OCI-LY3 (cell line): ENCODE results near the gene BLOC1S6.

Experiments used
- H2AFZ ChIP-seq: fragments of 200-600, 300-600 bp; shearing (Covaris generic); 2 replicates; pipeline ENCODE4 v1.6.0; 2014; ENCODE audit warnings: antibody characterized with exemption, low read depth, low read length
- H3K27ac ChIP-seq: fragments of 200-600, 300-600 bp; sonication (generic); 2 replicates; pipeline ENCODE4 v1.5.1; 2014; ENCODE audit warnings: mild to moderate bottlenecking, low read length, moderate library complexity, mixed read lengths
- H3K27me3 ChIP-seq: fragments of 200-600, 300-600 bp; sonication (generic); 2 replicates; pipeline ENCODE4 v1.6.1; 2014; ENCODE audit warnings: low read depth, low read length, mixed read lengths
- H3K36me3 ChIP-seq: fragments of 200-600, 300-600 bp; sonication (generic); replicated peaks from 2 replicates; pipeline ENCODE3; 2014; ENCODE audit warnings: low read depth, low read length, mixed read lengths
- H3K4me1 ChIP-seq: fragments of 300-600, 200-600 bp; sonication (generic); 2 replicates; pipeline ENCODE4 v1.6.1; 2014; ENCODE audit warnings: low read length, mixed read lengths
- H3K4me2 ChIP-seq: fragments of 200-600, 300-600 bp; sonication (generic); 2 replicates; pipeline ENCODE4 v1.6.1; 2014; ENCODE audit warnings: low read length, mixed read lengths
- H3K4me3 ChIP-seq: fragments of 300-600, 200-600 bp; sonication (generic); 2 replicates; pipeline ENCODE4 v1.5.1; 2014; ENCODE audit warnings: antibody characterized with exemption, mild to moderate bottlenecking, low read length, moderate library complexity
- H3K79me2 ChIP-seq: fragments of 300-600, 200-600 bp; shearing (Covaris generic); 2 replicates; pipeline ENCODE4 v1.6.1; 2014; ENCODE audit warnings: mild to moderate bottlenecking, low read length, mixed read lengths
- H3K9ac ChIP-seq: fragments of 300-600, 200-600 bp; shearing (Covaris generic); 2 replicates; pipeline ENCODE4 v1.6.0; 2014; ENCODE audit warnings: mild to moderate bottlenecking, low read length, moderate library complexity
- H3K9me3 ChIP-seq: fragments of 200-600, 300-600 bp; shearing (Covaris generic); 2 replicates; pipeline ENCODE4 v1.6.1; 2014; ENCODE audit warnings: low read length, mixed read lengths; ENCODE audit not compliant: insufficient read depth
- H4K20me1 ChIP-seq: fragments of 200-600, 300-600 bp; sonication (generic); 2 replicates; pipeline ENCODE4 v1.6.1; 2016; ENCODE audit warnings: low read length, mixed read lengths; ENCODE audit not compliant: insufficient read depth
- EZH2phosphoT487 ChIP-seq: fragments of 200-600 bp; shearing (Covaris generic); IDR thresholded peaks from 2 replicates; pipeline ENCODE4 v1.6.1; 2018; ENCODE audit warnings: antibody characterized with exemption, mixed run types, low read depth
- TF ChIP-seq, protein P1 (sequence below): fragments of 200-600, 300-600 bp; sonication (generic); IDR thresholded peaks from 2 replicates; pipeline ENCODE4 v1.5.1; 2014; ENCODE audit warnings: antibody characterized with exemption, low read length, low read depth

The BLOC1S6 gene

DNA sequence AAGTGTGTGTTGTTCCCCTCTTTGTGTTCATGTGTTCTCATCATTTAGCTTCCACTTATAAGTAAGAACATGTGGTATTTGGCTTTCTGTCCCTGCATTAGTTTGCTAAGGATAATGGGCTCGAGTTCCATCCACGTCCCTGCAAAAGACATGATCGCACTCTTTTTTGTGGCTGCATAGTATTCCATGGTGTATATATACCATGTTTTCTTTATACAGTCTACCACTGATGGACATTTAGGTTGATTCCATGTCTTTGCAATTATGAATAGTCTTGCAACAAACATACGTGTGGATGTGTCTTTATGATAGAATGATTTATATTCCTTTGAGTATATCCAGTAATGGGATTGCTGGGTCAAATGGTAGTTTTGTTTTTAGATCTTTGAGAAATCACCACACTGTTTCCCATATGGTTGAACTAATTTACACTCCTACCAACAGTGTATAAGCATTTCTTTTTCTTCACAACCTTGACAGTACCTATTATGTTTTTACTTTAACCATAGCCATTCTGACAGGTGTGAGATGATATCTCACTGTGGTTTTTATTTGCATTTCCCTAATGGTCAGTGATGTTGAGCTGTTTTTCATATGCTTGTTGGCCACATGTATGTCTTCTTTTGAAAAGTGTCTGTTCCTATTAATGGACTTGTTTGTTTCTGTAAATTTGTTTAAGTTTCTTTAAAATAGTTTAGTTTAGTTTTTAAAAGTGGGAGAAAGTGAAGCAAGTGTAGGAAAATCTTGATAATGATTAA, 42.7 kb upstream of the BLOC1S6 start:
- TF ChIP-seq, protein P1, sequence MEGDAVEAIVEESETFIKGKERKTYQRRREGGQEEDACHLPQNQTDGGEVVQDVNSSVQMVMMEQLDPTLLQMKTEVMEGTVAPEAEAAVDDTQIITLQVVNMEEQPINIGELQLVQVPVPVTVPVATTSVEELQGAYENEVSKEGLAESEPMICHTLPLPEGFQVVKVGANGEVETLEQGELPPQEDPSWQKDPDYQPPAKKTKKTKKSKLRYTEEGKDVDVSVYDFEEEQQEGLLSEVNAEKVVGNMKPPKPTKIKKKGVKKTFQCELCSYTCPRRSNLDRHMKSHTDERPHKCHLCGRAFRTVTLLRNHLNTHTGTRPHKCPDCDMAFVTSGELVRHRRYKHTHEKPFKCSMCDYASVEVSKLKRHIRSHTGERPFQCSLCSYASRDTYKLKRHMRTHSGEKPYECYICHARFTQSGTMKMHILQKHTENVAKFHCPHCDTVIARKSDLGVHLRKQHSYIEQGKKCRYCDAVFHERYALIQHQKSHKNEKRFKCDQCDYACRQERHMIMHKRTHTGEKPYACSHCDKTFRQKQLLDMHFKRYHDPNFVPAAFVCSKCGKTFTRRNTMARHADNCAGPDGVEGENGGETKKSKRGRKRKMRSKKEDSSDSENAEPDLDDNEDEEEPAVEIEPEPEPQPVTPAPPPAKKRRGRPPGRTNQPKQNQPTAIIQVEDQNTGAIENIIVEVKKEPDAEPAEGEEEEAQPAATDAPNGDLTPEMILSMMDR, result no peak
- TF ChIP-seq EZH2phosphoT487, result no peak
- H3K27me3 ChIP-seq, result no peaks in the 10 kb centered on the region

GRCh38 chr15:45546789-45547188, 40.4 kb upstream of the BLOC1S6 start:
- no peaks in the 10 kb centered on the region for H3K36me3 ChIP-seq
- no peak overlapping the region for H3K4me2 ChIP-seq
- no peaks in the 10 kb centered on the region for H3K79me2 ChIP-seq
- TF ChIP-seq, protein P1, result no peak
- H3K4me3 ChIP-seq, result no peak overlapping the region
- H3K4me1 ChIP-seq, result no peaks in the 10 kb centered on the region
- no peaks in the 10 kb centered on the region for H4K20me1 ChIP-seq
- no peaks in the 10 kb centered on the region for H3K27me3 ChIP-seq
- H3K9ac ChIP-seq, result no peak overlapping the region
- H3K27ac ChIP-seq, result no peak overlapping the region
- no peak overlapping the region for H2AFZ ChIP-seq
- no peaks in the 10 kb centered on the region for H3K9me3 ChIP-seq

More for the DNA sequence above, 42.7 kb upstream of the BLOC1S6 start:
- Histone ChIP-seq H3K4me1 (no peaks in the 10 kb centered on the region), H4K20me1 (no peaks in the 10 kb centered on the region), H3K27ac (no peak overlapping the region), H3K79me2 (no peaks in the 10 kb centered on the region), H2AFZ (no peak overlapping the region), H3K4me3 (no peak overlapping the region), H3K9me3 (no peaks in the 10 kb centered on the region), H3K4me2 (no peak overlapping the region), H3K9ac (no peak overlapping the region), H3K36me3 (no peaks in the 10 kb centered on the region)

DNA sequence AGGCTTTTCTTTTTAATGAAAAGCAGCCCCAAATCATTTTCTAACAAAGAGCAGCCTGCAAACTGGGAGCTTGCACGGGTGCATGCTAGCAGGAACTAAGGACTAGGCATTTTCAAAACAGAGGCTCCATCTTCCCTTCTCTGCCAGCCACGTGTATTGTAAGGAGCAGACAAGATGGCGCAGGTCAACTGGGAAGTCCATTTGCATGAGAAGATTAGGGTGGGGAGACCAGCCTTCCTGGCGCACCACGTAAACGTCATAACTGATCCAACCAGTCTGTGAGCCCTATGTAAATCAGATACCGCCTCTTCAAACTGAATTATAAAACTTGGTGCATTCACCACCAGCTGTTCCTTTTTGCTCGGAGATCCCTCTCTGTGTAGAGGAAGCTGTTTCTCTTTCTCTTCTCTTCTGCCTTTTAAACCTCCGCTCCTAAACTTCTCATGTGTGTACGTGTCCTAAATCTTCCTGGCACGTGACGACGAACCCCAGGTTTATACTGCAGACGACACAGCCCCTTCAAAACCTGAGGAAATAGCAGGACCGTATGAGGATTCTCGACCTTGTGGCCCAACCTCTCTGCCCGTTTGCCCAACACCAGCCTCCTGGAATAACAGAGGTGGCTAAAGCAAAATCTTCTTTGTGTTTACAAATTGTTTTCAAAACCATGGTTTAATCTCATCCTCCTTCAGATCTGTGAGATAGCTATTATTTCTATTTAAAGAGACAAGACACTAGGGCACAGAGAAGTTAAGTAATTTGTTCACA, 38.2 kb upstream of the BLOC1S6 start:
- Histone ChIP-seq H3K4me3 (no peak overlapping the region), H3K79me2 (no peaks in the 10 kb centered on the region), H3K36me3 (no peaks in the 10 kb centered on the region), H3K9me3 (no peaks in the 10 kb centered on the region), H3K27me3 (no peaks in the 10 kb centered on the region), H2AFZ (no peak overlapping the region), H3K4me2 (no peak overlapping the region), H3K9ac (no peak overlapping the region), H3K4me1 (no peaks in the 10 kb centered on the region), H4K20me1 (no peaks in the 10 kb centered on the region), H3K27ac (no peak overlapping the region)
- no peak for TF ChIP-seq EZH2phosphoT487
- TF ChIP-seq, protein P1, result no peak

DNA sequence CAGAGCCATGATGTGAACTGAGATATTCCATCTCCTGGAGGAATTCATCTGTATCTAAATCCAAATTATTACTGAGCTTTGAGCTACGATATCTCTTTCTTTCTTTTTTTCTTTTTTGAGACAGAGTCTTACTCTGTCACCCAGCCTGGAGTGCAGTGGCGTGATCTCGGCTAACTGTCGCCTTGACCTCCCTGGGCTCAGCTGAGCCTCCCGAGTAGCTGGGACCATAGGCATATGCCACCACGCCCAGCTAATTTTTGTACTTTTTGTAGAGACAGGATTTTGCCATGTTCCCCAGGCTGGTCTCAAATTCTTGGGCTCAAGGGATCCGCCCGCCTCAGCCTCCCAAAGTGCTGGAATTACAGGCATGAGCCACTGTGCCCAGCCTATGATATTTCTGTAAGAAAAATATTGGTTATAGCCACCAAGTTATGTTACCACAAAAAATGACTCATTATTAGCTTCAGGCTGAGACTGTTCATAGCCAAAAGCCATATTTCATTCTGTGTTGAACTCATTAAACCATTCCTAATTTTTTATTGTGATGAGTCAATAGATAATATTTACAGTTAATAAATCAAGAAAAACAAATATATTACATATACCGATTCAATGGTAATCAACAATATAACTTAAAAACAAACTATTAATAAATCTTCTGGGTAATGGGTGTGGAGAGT, 37.5 kb upstream of the BLOC1S6 start:
- Histone ChIP-seq H3K36me3 (no peaks in the 10 kb centered on the region), H3K4me1 (no peaks in the 10 kb centered on the region), H2AFZ (no peak overlapping the region), H3K4me2 (no peak overlapping the region), H3K4me3 (no peak overlapping the region), H3K9me3 (no peaks in the 10 kb centered on the region), H3K27ac (no peak overlapping the region), H4K20me1 (no peaks in the 10 kb centered on the region), H3K79me2 (no peaks in the 10 kb centered on the region), H3K9ac (no peak overlapping the region), H3K27me3 (no peaks in the 10 kb centered on the region)
- TF ChIP-seq EZH2phosphoT487, result no peak
- TF ChIP-seq, protein P1, result no peak
